Nephron progenitor cell (in vitro differentiated cells): ENCODE results near the gene TIAM1.

Experiments
- DNase-seq: peaks from one replicate; pipeline ENCODE4 v3.0.0; 2021
- H3K27ac Mint-ChIP-seq: 2 replicates; pipeline ENCODE4 v1.8.0; 2021; ENCODE audit warnings: mild to moderate bottlenecking, moderate library complexity, mixed read lengths
- H3K27me3 Mint-ChIP-seq: 2 replicates; pipeline ENCODE4 v1.8.0; 2021; ENCODE audit warnings: mild to moderate bottlenecking, low read depth, mixed read lengths; ENCODE audit not compliant: poor library complexity
- H3K36me3 Mint-ChIP-seq: 2 replicates; pipeline ENCODE4 v1.8.0; 2021; ENCODE audit warnings: low read depth, mixed read lengths
- H3K4me1 Mint-ChIP-seq: 2 replicates; pipeline ENCODE4 v1.8.0; 2021; ENCODE audit warnings: mixed read lengths
- H3K4me3 Mint-ChIP-seq: 2 replicates; pipeline ENCODE4 v1.8.0; 2021; ENCODE audit warnings: mild to moderate bottlenecking, moderate library complexity, mixed read lengths
- H3K9me3 Mint-ChIP-seq: 2 replicates; pipeline ENCODE4 v1.8.0; 2021; ENCODE audit warnings: mild to moderate bottlenecking, moderate library complexity, mixed read lengths
- TF ChIP-seq, protein P1 (sequence below): fragments of 200-600 bp; sonication (generic); IDR thresholded peaks from 2 replicates; pipeline ENCODE4 v1.5.0; 2021; ENCODE audit warnings: antibody characterized with exemption

TIAM1 gene

GRCh38 chr21:31275901-31276300 lies 68.2 kb downstream of the TIAM1 start:
- Mint-ChIP-seq H3K27ac (no peak overlapping the region), H3K9me3 (peaks cover 15% of the 10 kb centered on the region), H3K4me1 (peaks cover 6% of the 10 kb centered on the region), H3K27me3 (peaks cover 2% of the 10 kb centered on the region), H3K4me3 (no peak overlapping the region), H3K36me3 (peaks cover 52% of the 10 kb centered on the region)
- no peak for DNase-seq
- TF ChIP-seq, protein P1, sequence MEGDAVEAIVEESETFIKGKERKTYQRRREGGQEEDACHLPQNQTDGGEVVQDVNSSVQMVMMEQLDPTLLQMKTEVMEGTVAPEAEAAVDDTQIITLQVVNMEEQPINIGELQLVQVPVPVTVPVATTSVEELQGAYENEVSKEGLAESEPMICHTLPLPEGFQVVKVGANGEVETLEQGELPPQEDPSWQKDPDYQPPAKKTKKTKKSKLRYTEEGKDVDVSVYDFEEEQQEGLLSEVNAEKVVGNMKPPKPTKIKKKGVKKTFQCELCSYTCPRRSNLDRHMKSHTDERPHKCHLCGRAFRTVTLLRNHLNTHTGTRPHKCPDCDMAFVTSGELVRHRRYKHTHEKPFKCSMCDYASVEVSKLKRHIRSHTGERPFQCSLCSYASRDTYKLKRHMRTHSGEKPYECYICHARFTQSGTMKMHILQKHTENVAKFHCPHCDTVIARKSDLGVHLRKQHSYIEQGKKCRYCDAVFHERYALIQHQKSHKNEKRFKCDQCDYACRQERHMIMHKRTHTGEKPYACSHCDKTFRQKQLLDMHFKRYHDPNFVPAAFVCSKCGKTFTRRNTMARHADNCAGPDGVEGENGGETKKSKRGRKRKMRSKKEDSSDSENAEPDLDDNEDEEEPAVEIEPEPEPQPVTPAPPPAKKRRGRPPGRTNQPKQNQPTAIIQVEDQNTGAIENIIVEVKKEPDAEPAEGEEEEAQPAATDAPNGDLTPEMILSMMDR = no peak

DNA sequence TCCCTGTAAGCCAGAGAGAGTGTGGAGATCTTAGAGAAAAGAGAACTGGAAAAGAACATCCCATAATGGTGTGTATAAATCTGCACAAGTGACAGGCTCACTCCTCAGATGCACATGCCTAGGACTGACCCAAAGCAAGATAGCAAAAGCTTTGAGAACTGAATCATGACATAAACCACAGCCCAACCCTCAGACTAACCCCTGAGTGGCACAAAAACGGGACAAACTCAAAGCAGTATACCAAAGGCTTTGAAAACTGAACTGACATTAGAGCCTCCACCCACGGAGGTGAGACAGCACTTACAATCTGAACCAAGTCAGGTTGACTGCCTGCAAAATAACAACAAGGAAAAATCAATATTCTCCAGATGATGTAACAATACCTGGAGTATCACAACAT lies 70.8 kb downstream of the TIAM1 start:
- peaks cover 6% of the 10 kb centered on the region for H3K4me1 Mint-ChIP-seq
- DNase-seq = no peak
- TF ChIP-seq, protein P1 = no peak
- peaks cover 63% of the 10 kb centered on the region for H3K36me3 Mint-ChIP-seq
- no peaks in the 10 kb centered on the region for H3K27me3 Mint-ChIP-seq
- no peak overlapping the region for H3K27ac Mint-ChIP-seq
- peaks cover 19% of the 10 kb centered on the region for H3K9me3 Mint-ChIP-seq
- no peak overlapping the region for H3K4me3 Mint-ChIP-seq

DNA sequence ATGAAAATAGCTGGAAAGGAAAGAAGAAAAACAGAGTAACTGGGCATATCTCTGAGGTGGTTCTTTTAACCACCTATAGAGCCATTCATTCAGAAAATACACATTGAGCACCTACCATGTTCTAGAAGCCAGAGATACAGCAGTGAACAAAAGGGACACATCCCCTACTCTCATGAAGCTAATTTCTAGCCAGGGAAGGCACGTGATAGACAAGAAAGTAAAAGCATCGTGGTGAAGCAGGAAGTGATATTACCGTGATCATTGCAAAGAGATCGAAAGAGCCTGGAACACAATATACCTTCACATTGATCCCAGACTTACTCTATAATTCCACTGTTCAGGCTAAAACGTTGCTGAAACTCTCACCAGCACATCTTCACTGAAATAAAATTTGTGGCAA lies 76.0 kb downstream of the TIAM1 start:
- Mint-ChIP-seq H3K4me1 (peaks cover 11% of the 10 kb centered on the region), H3K9me3 (peaks cover 6% of the 10 kb centered on the region), H3K4me3 (no peak overlapping the region), H3K27ac (no peak overlapping the region), H3K36me3 (peaks cover 63% of the 10 kb centered on the region), H3K27me3 (no peaks in the 10 kb centered on the region)
- TF ChIP-seq, protein P1 = no peak
- no peak for DNase-seq

DNA sequence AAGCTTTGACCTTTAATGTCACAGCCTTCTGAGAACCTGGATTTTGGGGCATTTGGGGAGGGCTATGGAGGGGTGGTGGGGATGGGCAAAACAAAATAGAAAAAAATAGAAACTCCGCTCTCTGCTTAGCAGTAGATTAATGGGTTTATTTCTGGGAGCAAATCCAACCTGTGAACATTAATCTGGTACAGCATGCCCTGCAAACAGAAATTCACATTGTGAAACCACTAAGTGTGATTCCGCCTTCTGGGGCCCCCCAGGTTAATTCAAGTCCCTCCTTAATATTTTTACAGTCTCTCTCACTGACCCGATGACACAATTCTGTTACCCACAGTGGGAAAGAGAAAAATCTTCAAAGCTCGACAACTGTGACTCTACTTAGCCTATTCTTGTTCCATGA lies 76.4 kb downstream of the TIAM1 start:
- TF ChIP-seq, protein P1 = no peak
- no peak overlapping the region for H3K27ac Mint-ChIP-seq
- no peak for DNase-seq
- H3K4me1 Mint-ChIP-seq = peaks cover 11% of the 10 kb centered on the region
- H3K36me3 Mint-ChIP-seq = peaks cover 61% of the 10 kb centered on the region
- H3K9me3 Mint-ChIP-seq = peaks cover 5% of the 10 kb centered on the region
- H3K4me3 Mint-ChIP-seq = no peak overlapping the region
- no peaks in the 10 kb centered on the region for H3K27me3 Mint-ChIP-seq

DNA sequence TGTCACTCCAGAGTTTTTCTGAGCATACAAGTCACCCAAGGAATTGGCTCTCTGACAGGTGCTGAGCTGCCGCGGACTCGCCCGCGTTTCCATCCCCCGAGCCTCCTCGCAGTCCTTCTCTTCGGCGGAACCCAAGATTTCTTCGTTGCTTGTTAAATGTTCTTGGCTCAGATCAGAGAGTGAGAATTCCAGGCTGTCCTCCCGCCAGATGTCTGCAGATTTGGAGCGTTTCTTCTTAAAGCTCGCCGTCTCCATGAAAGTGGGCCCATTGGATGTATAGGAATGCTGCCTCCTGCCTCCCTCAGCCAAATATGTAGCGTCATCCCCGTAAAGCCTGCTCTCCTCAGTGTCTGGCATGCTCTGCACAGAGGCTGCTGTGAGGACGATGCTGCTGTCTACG lies 77.8 kb downstream of the TIAM1 start:
- no peaks in the 10 kb centered on the region for H3K27me3 Mint-ChIP-seq
- peaks cover 16% of the 10 kb centered on the region for H3K4me1 Mint-ChIP-seq
- H3K9me3 Mint-ChIP-seq = peaks cover 5% of the 10 kb centered on the region
- H3K36me3 Mint-ChIP-seq = peaks cover 67% of the 10 kb centered on the region
- H3K4me3 Mint-ChIP-seq = no peak overlapping the region
- H3K27ac Mint-ChIP-seq = peak overlapping the region; percentile 65
- DNase-seq = no peak
- TF ChIP-seq, protein P1 = no peak

GRCh38 chr21:31265366-31266013 lies 78.6 kb downstream of the TIAM1 start:
- Mint-ChIP-seq H3K27me3 (no peaks in the 10 kb centered on the region), H3K36me3 (peaks cover 65% of the 10 kb centered on the region), H3K27ac (no peak overlapping the region), H3K9me3 (no peaks in the 10 kb centered on the region), H3K4me3 (no peak overlapping the region), H3K4me1 (peaks cover 16% of the 10 kb centered on the region)
- TF ChIP-seq, protein P1 = no peak
- DNase-seq = no peak
